Measurements from ENCODE around the gene SFN.
"Not testable (repeated sequence)": the region's sequence is repeated elsewhere in the genome, so short reads cannot be mapped to it uniquely, and the experiment has no call there.

The SFN gene

GRCh38 chr1:26881611-26882010 lies 18.7 kb downstream of the SFN start:
- not testable (repeated sequence) for H3K9me3 Mint-ChIP-seq, H3K27me3 Mint-ChIP-seq, H3K4me3 Mint-ChIP-seq, H3K27ac Mint-ChIP-seq, DNase-seq, ATAC-seq
- peaks cover 11% of the 10 kb centered on the region for H3K4me1 Mint-ChIP-seq

DNA sequence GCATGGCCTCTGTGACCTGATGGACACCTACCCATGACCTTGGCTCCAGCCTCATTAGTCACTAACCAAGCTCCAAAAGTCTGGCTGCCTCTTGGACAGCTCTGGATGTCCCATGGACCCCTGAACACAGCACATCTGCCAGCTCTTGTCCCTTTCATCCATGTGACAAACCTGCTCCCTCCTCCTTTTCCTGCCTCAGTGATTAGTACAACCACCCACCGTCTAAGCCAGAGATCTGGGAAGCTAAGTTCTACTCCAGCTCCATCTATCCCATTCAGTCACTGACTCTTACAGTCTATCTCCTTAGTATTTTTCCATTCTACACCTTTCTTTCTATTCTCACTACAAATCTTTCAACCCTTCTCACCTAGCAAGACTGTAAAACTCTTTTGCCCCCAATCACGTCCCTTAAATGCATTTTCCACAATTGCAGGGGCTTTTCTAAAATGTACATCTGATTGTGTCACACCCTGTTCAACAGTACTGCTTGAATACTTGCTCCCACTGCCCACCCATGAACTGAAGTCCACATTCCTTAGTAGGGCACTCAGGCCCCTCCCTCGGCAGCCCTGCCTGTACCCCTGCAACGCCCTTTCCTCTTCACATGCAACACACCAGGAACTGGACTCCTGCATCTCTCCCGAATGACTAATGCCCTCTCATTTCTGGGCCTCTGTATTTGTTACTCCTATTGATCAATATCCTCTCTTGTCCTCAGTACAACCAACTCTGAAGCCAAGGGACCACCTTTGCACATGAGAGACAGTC lies 19.9 kb downstream of the SFN start:
- H3K27me3 Mint-ChIP-seq: no peaks in the 10 kb centered on the region
- peak overlapping the region; percentile 3 to 89 for H3K27ac Mint-ChIP-seq
- H3K4me1 Mint-ChIP-seq: peaks cover 12% of the 10 kb centered on the region
- no peak for DNase-seq
- H3K4me3 Mint-ChIP-seq: no peak overlapping the region
- no peaks in the 10 kb centered on the region for H3K9me3 Mint-ChIP-seq
- ATAC-seq: no peak

- no peak overlapping the region for H3K4me3 Mint-ChIP-seq
- peaks cover 38% of the 10 kb centered on the region for H3K4me1 Mint-ChIP-seq
- H3K27ac Mint-ChIP-seq: no peak overlapping the region
- H3K27me3 Mint-ChIP-seq: no peaks in the 10 kb centered on the region
- ATAC-seq (no peak), DNase-seq (no peak)
- no peaks in the 10 kb centered on the region for H3K9me3 Mint-ChIP-seq
Measured at GRCh38 chr1:26887125-26887524, 24.2 kb downstream of the SFN start.

DNA sequence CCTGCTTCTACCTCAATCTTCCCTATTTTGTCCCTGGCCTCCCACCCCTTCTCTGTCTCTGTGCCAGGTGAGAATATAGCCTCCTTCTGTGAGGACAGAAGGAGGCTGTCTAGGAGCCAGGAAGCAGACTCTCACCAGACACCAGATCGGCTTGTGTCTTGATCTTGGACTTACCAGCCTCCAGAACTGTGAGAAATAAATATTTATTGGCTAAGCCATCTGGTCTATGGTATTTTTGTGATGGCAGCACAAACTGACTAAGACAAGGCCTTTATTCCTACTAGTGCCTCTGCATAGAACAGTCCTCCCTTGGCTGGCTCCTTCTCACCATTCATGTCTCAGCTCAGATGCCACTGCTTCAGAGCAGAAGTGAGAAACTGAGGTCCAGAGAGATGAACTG lies 25.3 kb downstream of the SFN start:
- H3K4me3 Mint-ChIP-seq: peak overlapping the region; percentile 98 to 100
- H3K4me1 Mint-ChIP-seq: peaks cover 33% of the 10 kb centered on the region
- no peaks in the 10 kb centered on the region for H3K27me3 Mint-ChIP-seq
- peak overlapping the region; percentile 17 to 83 for H3K27ac Mint-ChIP-seq
- no peaks in the 10 kb centered on the region for H3K9me3 Mint-ChIP-seq
- DNase-seq (no peak), ATAC-seq (no peak)

GRCh38 chr1:26889551-26890466 lies 26.9 kb downstream of the SFN start, which contains the start of gene GPN2:
TSS of gene GPN2 (minus strand) at chr1:26890283. CDS start at chr1:26890096, 187 bp downstream.
- peak within 1 kb of the TSS; percentile 98 to 100 for H3K4me3 Mint-ChIP-seq
- DNase-seq (peak; percentile 69 to 76), ATAC-seq (peak; percentile 97)
- H3K9me3 Mint-ChIP-seq: no peaks in the 10 kb centered on the region
- H3K4me1 Mint-ChIP-seq: peaks cover 33% of the 10 kb centered on the region
- no peaks in the 10 kb centered on the region for H3K27me3 Mint-ChIP-seq
- peak within 1 kb of the TSS; percentile 98 for H3K27ac Mint-ChIP-seq

DNA sequence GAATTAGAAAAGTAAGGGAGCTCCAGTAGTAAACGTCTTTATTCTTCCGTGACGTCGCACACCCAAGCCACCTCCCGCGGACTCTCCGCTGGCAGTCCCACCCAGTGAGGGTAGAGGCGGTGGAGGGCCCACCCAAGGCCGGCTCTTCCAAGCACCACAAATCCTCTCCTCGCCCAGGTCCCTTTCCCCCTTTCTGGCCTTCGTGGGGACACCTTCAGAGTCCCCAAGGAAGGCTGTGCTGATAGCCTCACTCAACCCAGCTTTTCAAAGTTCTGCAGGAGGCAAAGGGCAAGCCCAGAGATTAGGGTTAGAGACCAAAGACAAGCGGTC lies 27.5 kb downstream of the SFN start:
- no peaks in the 10 kb centered on the region for H3K9me3 Mint-ChIP-seq
- H3K4me3 Mint-ChIP-seq: peak overlapping the region; percentile 98 to 100
- DNase-seq: no peak
- ATAC-seq: peak; percentile 55
- H3K27ac Mint-ChIP-seq: peak overlapping the region; percentile 98
- H3K27me3 Mint-ChIP-seq: no peaks in the 10 kb centered on the region
- H3K4me1 Mint-ChIP-seq: peaks cover 27% of the 10 kb centered on the region

DNA sequence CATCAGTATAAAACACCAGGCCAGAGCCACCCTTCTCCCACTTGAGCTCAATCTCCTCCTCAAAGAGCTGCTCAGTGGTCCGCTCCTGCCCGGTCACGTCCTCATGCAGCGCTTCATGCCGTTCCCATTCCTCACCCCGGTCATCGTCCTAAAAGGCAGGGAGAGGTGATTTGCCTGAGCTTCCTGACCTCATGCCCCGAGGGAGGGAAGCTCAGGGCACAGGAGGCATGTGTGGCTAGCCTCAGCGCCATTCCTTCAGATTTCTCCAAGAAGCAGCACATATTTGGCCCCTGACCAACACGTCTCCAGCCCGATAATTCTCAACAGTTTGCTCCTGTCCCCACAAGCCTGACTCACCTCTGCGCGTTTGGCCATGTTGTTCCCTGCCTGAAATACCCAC lies 31.3 kb downstream of the SFN start:
- Mint-ChIP-seq H3K27ac (peak overlapping the region in 1 of 2 donors; percentile 7), H3K4me1 (peaks cover 33% of the 10 kb centered on the region), H3K9me3 (no peaks in the 10 kb centered on the region), H3K4me3 (no peak overlapping the region), H3K27me3 (no peaks in the 10 kb centered on the region)
- no peak for DNase-seq
- ATAC-seq: no peak

GRCh38 chr1:26897351-26897750 lies 34.4 kb downstream of the SFN start:
- no peaks in the 10 kb centered on the region for H3K27me3 Mint-ChIP-seq
- H3K9me3 Mint-ChIP-seq: no peaks in the 10 kb centered on the region
- H3K4me3 Mint-ChIP-seq: no peak overlapping the region
- peak overlapping the region in 1 of 2 donors; percentile 65 for H3K27ac Mint-ChIP-seq
- no peak for DNase-seq
- peaks cover 34% of the 10 kb centered on the region for H3K4me1 Mint-ChIP-seq
- no peak for ATAC-seq

DNA sequence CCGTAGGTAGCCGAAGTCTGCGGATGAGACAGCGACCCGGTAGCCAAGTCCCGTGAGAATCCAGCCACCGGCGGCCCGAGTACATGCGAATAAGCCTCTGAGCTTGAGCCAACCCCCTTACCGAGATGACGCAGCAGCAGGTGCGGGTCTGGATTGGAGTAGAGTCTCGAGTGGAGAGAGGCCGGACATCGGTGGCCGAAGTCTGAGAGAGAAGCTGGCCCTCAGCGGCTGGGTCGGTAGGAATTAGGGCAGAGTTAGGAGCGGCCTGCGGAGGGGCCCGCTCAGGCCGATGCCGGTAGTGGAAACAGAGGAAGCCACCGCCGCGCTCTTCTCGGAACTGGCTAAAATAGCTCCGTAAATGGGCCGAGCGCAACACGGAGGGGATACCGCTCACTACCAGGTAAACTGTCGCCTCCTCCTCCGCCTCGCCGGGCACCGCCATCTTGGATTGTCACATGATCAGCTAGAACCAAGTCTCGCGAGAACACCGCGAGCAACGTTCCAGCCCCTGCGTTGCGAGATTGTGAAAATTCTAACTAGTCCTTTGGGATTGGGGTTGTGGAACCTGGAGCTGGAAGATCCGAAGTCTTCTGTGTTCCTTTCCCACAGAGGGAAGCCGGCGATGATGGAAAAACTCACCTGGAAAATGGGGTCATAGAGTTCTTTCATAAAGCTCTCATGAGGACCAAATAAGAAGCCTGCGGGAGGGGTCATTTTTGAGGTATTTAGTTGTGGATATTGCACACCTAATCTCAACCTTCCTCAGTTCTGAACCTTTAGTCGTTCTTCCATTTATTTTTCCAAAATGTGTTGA lies 37.3 kb downstream of the SFN start, which contains the start of gene GPATCH3:
GPATCH3 (minus strand) TSS at position 467 of the 814 bp plus-strand sequence; CDS start at position 442, 25 bp downstream.
- H3K4me1 Mint-ChIP-seq: peaks cover 36% of the 10 kb centered on the region
- H3K9me3 Mint-ChIP-seq: no peaks in the 10 kb centered on the region
- peak within 1 kb of the TSS; percentile 98 to 99 for H3K27ac Mint-ChIP-seq
- no peaks in the 10 kb centered on the region for H3K27me3 Mint-ChIP-seq
- DNase-seq (peak; percentile 80 to 88), ATAC-seq (peak; percentile 95)
- peak within 1 kb of the TSS; percentile 92 to 94 for H3K4me3 Mint-ChIP-seq

GRCh38 chr1:26900815-26901511 lies 38.0 kb downstream of the SFN start:
- Mint-ChIP-seq H3K4me3 (peak overlapping the region; percentile 92 to 94), H3K4me1 (peaks cover 36% of the 10 kb centered on the region), H3K9me3 (no peaks in the 10 kb centered on the region), H3K27me3 (no peaks in the 10 kb centered on the region), H3K27ac (peak overlapping the region; percentile 98 to 99)
- no peak for ATAC-seq
- DNase-seq: no peak

DNA sequence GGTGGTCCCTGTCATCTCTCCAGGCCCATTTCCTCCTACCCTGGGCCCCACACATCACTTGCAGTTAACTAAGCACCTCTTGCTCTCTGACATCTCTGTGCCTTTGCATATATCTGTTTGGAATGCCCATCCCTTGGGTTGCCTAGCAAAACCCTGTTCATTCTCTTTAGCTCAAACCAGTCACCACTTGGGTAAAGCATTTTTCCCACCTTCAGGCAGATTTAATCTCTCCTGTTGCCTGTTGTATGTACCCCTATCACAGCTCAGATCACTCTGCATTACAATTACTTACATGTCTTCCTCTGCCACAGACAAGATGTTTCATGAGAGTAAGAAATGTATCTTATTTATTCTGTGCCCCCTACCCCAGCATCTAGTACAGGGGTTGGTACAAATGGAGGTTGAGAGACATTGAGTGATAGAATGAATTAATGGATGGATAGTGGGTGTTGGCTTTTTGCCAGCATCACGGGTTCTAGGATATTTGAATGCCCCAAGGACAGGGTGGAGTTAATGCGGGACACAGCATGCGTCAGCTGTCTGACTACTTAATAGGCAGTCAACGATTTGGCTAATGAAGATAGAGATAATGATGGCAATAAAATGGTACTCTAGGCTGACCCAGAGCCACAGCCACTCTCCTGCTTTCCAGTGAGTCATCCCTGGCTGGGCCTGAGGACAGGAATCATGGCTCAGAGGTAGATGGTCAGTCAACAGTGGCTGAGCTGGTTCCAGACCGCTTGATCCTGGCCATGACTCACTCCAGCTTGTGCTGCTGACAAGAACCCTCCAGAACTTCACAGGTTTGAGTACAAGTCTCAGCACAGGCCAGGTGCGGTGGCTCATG lies 44.3 kb downstream of the SFN start:
- ATAC-seq: no peak
- no peak for DNase-seq
- peaks cover 2% of the 10 kb centered on the region for H3K4me1 Mint-ChIP-seq
- no peak overlapping the region for H3K4me3 Mint-ChIP-seq
- H3K27me3 Mint-ChIP-seq: no peaks in the 10 kb centered on the region
- peak overlapping the region in 1 of 2 donors; percentile 13 for H3K27ac Mint-ChIP-seq
- H3K9me3 Mint-ChIP-seq: no peaks in the 10 kb centered on the region

- Mint-ChIP-seq H3K27me3 (no peaks in the 10 kb centered on the region), H3K27ac (peak overlapping the region in 1 of 2 donors; percentile 67), H3K4me3 (no peak overlapping the region), H3K9me3 (no peaks in the 10 kb centered on the region), H3K4me1 (no peaks in the 10 kb centered on the region)
- ATAC-seq: no peak
- no peak for DNase-seq
Measured at GRCh38 chr1:26909951-26910342, 47.0 kb downstream of the SFN start.

DNA sequence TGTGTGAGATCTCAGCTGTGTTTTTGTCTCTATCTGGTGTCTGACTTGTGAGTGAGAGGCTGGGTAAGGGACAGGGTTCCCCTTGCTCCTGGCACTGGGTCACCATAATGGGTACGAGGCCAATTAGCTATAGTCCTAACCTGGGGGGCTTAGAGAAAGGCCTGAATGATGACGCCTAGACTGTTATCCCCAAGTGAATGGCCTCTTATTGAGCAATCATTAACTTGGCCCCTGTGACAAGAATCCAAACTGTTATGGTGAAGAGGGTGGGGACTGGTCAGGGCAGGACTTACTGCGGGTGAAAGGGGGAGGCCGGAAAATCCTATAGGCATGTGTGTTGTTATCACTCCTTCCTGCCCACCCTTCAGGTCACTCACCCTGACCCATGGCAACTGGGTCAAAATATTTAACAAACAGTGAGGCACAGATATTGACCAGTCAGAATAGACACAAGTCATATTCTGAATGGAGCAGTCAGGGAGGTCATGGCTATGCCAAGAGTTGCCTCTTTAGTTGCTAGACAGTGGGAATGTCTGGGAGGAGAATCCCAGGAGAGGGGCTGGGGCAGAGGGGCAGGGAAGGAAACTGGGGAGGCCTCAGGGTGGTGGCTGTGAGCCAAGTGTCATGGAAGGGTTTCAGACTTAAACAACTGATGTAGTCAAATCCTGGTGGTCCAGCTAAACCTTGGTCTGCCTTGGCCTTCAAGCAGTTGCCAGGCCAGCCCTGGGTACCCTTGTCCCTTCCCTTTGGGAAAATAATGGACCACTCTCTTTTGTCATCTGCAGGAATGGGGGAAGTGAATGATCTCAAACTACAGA lies 47.6 kb downstream of the SFN start:
- Mint-ChIP-seq H3K27ac (peak overlapping the region in 1 of 2 donors; percentile 21), H3K4me1 (no peaks in the 10 kb centered on the region), H3K9me3 (no peaks in the 10 kb centered on the region), H3K27me3 (no peaks in the 10 kb centered on the region), H3K4me3 (no peak overlapping the region)
- ATAC-seq: no peak
- no peak for DNase-seq
